ENCODE data around the gene DLK2. TPM values are rescaled to one million over a fixed set of nuclear protein-coding genes. Genes with fewer than 3 reads are reported as not detected.

The DLK2 gene
- total RNA-seq, 1 experiment from 2014 or later = 0.59 TPM

GRCh38 chr6:43401730-43402129 lies 53.6 kb downstream of the DLK2 start:
- DNase-seq = no peak
- no peak for TF ChIP-seq CTCF (IDR thresholded peaks at IDR 0.05; ENCODE audit: unreplicated experiment)
- CTCF ChIA-PET = interaction anchor here (1.0 kb wide), 1 partner anchor 23 kb away, joined by 3 read pairs; no protein-coding TSS in a partner anchor
- no peak overlapping the region for H3K27ac Mint-ChIP-seq (ENCODE audit: unreplicated experiment)
- peaks cover 17% of the 10 kb centered on the region for H3K27me3 Mint-ChIP-seq (ENCODE audit: unreplicated experiment)
- H3K4me1 Mint-ChIP-seq (ENCODE audit: low read depth, unreplicated experiment) = peaks cover 15% of the 10 kb centered on the region
- H3K4me3 Mint-ChIP-seq (ENCODE audit: low read depth, unreplicated experiment) = no peak overlapping the region
- no peaks in the 10 kb centered on the region for H3K36me3 Mint-ChIP-seq (ENCODE audit: insufficient read depth, unreplicated experiment)
- BruUV-seq (replicated peaks) = no TSS peak
- H3K9me3 Mint-ChIP-seq (ENCODE audit: low read depth, unreplicated experiment) = peaks cover 2% of the 10 kb centered on the region
- intact Hi-C loops (cut with micrococcal nuclease; ENCODE audit: unreplicated experiment) = no loop called here

Small RNAs within 50 kb of the gene (microRNA-seq; reads per million reads assigned to microRNA genes)
- gene MIR6780B = 3.2 reads per million

Other genes with a start within 250 kb of the DLK2 start
- gene DNPH1, start 226.1 kb downstream of the DLK2 start, total RNA-seq (2022) = 82.6 and 86.8 TPM in 2 replicates
- 0.17 and 0.29 TPM in 2 replicates for gene TTBK1, start 212.1 kb downstream of the DLK2 start, total RNA-seq (2022)
- gene SLC22A7, start 157.3 kb downstream of the DLK2 start, total RNA-seq (2022) = not detected in 2 replicates
- 2.3 and 5.4 TPM in 2 replicates for gene CRIP3, start 146.7 kb downstream of the DLK2 start, total RNA-seq (2022)
- 14.7 and 15.8 TPM in 2 replicates for gene ZNF318, start 85.9 kb downstream of the DLK2 start, total RNA-seq (2022)
- gene ABCC10, start 28.0 kb downstream of the DLK2 start, total RNA-seq (2022) = 53.0 and 60.4 TPM in 2 replicates
- gene TJAP1, start 22.0 kb upstream of the DLK2 start, total RNA-seq (2022) = 70.7 and 72.3 TPM in 2 replicates
- 0.47 and 0.50 TPM in 2 replicates for gene LRRC73, start 54.8 kb upstream of the DLK2 start, total RNA-seq (2022)
- gene YIPF3, start 61.4 kb upstream of the DLK2 start, total RNA-seq (2022) = 127 and 133 TPM in 2 replicates
- 79.6 and 92.1 TPM in 2 replicates for gene POLR1C, start 61.5 kb upstream of the DLK2 start, total RNA-seq (2022)
- 106 and 131 TPM in 2 replicates for gene XPO5, start 120.5 kb upstream of the DLK2 start, total RNA-seq (2022)
- gene POLH, start 120.6 kb upstream of the DLK2 start, total RNA-seq (2022) = 25.7 and 31.9 TPM in 2 replicates
- gene GTPBP2, start 173.7 kb upstream of the DLK2 start, total RNA-seq (2022) = 186 and 188 TPM in 2 replicates
- gene MAD2L1BP, start 180.3 kb upstream of the DLK2 start, total RNA-seq (2022) = 48.2 and 53.2 TPM in 2 replicates
- gene RSPH9, start 189.5 kb upstream of the DLK2 start, total RNA-seq (2022) = 0.15 and 0.19 TPM in 2 replicates
- 88.8 and 106 TPM in 2 replicates for gene MRPS18A, start 232.2 kb upstream of the DLK2 start, total RNA-seq (2022)